Amniotic stem cell (primary cell): ENCODE data around the gene ADRA1B.
A peak's percentile ranks its signal among the peaks of the same experiment; 100 is the strongest.

Source experiments
- DNase-seq: peaks from one replicate; lab custom pipeline; 2025; lab: John Stamatoyannopoulos, UW

Gene ADRA1B

DNA sequence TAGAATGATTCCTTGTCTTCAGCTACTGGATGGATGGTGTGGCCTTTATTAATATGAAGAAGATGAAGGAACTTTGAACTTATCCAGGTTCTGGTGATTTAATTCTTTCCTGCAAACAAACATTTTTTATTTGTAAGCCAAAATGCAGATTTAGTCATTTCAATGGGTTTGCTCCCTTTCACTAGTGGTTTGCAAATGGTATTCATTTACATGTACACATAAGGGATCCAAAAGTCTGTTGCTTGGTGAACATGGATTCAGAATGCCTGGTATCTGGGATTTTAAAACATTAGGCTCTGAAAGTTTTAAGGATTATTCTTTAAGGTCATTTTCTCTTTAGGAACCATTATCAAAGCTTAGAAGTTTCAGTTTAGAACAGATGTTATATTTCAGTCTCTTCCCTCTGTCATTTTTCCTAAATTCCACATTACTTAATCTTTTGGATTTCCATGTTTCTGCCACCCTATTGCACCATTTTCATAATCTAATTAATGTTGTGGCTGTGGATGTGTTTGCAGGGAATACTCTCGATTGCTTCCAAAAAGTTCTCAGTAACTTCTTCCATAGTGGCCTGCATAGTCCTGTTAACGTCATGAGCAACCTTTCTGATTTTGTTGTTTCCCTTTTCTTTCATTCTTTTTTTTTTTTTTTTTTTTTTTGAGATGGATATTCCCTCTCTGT is 102.8 kb downstream of the ADRA1B start:
- DNase-seq, result no peak

DNA sequence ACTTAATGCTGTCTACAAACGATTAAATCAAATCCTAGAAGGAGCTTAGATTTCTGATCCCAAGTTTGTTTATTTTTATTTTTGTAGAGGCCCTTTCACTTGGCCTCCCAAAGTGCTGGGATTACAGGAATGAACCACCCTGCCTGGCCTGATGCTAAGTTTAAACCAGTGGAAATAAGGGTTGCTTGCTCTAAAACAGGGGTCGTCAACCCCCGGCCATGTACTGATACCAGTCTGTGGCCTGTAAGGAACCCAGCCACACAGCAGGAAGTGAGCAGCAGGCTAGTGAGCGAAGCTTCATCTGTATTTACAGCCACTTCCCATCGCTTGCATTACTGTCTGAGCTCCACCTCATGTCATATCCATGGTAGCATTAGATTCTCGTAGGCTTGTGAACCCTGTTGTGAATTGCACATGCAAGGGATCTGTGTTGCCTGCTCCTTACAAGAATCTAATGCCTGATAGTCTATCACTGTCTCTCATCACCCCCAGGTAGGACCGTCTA is 104.0 kb downstream of the ADRA1B start:
- DNase-seq, result no peak

DNA sequence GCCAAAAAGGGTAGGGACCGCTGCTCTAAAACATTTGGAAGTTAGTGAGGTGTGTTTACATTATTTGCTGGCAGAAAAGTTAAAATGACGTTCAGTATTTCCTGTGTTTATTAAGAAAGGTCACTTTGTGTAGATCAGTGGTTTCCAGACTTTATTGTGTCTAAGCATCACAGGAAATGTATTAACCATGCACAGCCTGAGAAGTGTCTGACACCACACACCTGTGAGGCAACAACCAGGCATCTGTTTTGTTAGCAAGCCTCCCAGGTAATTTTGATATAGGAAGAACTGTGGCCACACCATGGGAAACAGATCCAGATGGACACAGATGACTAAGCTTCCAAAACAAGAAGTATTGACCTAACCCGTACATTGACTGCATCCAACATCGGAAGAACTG is 104.7 kb downstream of the ADRA1B start:
- no peak for DNase-seq

DNA sequence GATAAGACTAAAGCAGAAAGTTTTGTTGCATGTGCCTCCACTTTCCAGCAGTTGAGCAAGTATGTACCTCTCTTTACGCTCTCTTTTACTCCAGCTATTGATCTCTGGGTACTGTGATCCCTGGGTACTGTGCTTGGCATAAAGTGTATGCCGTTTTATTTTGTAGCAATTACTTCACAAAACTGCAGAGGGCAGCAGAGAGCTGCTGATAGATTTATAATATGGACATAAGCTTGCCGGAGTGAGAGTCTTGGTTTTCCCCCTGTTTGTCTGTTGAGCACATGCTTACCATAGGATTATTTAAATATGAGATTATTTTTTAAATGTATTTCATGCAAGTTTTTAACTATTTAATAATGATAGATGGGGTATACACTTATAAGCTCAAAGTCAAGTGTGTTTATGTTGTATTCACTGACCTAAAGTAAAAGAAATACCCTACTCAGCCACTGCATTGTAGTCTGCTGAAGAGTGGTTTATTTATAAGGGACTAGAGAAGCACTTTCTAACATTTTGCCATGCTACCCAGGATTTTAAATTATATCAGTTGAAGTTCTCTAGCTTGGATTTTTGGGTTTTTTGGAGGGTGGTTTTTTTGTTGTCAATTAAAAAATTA is 105.7 kb downstream of the ADRA1B start:
- peak; percentile 57 for DNase-seq
